Panc1 (cell line): Measurements from ENCODE around the gene CCDC85A. TPM values are rescaled to one million over a fixed set of nuclear protein-coding genes. Genes with fewer than 3 reads are reported as not detected.

Experiments
- ATAC-seq: fragments of 200-7000 bp; cut with Tn5 transposase; 2 replicates; pipeline ENCODE4 v1.9.1; 2020; ENCODE audit warnings: mild to moderate bottlenecking, moderate library complexity
- BruUV-seq: library from RNA; stranded (reverse); fragments of 400-500 nt; replicated peaks from 2 replicates; lab custom pipeline; 2021; lab: Mats Ljungman, UMichigan
- CTCF ChIA-PET: fragments of 300-600 bp; sonication (Branson Sonifier 250); formaldehyde crosslinking; loops from one replicate; lab custom pipeline; 2022; ENCODE audit warnings: antibody characterized with exemption; lab: Charles Lee
- POLR2A ChIA-PET: fragments of 300-600 bp; sonication (Branson Sonifier 250); formaldehyde crosslinking; loops from one replicate; lab custom pipeline; 2022; ENCODE audit warnings: antibody characterized with exemption; lab: Charles Lee
- DNase-seq: peaks from one replicate; pipeline ENCODE4 v3.0.0-alpha.2; 2010; ENCODE audit warnings: low read depth, low spot score
- H3K27ac ChIP-seq: 2 replicates; pipeline ENCODE4 v1.5.1; 2011; ENCODE audit warnings: mild to moderate bottlenecking, low read length, inconsistent platforms
- H3K27me3 ChIP-seq: fragments of 200-500 bp; sonication (Bioruptor generic); 2 replicates; pipeline ENCODE4 v1.6.0; 2014; ENCODE audit warnings: low read length, inconsistent platforms; ENCODE audit not compliant: control insufficient read depth, insufficient read depth
- H3K36me3 ChIP-seq: fragments of 200-500 bp; sonication (Bioruptor generic); 2 replicates; pipeline ENCODE4 v1.5.1; 2014; ENCODE audit warnings: inconsistent platforms, mild to moderate bottlenecking, low read length, moderate library complexity; ENCODE audit not compliant: control insufficient read depth, insufficient read depth
- H3K4me1 ChIP-seq: 2 replicates; pipeline ENCODE4 v1.5.1; 2011; ENCODE audit warnings: inconsistent platforms, mild to moderate bottlenecking, low read length, moderate library complexity; ENCODE audit not compliant: control insufficient read depth, insufficient read depth
- H3K4me3 ChIP-seq, 2 experiments: 2 replicates each; pipeline ENCODE4 v1.5.1; 2011 to 2012; ENCODE audit warnings: low read depth in 2 of 2, low read length in 2 of 2, mild to moderate bottlenecking in 2 of 2, inconsistent platforms in 1 of 2, moderate library complexity in 1 of 2
- H3K9me3 ChIP-seq: fragments of 200-500 bp; sonication (Bioruptor generic); 2 replicates; pipeline ENCODE4 v1.5.1; 2014; ENCODE audit warnings: low read depth, mild to moderate bottlenecking, inconsistent platforms, low read length, moderate library complexity; ENCODE audit not compliant: control insufficient read depth, insufficient read depth
- CTCF ChIP-seq: fragments of 450-650 bp; IDR thresholded peaks from 2 replicates; pipeline ENCODE4 v1.5.1; 2017; ENCODE audit warnings: mild to moderate bottlenecking
- POLR2AphosphoS5 ChIP-seq: IDR thresholded peaks from 2 replicates; pipeline ENCODE4 v1.6.1; 2012; ENCODE audit warnings: mild to moderate bottlenecking, low read depth, low read length, moderate library complexity
- REST ChIP-seq, 2 experiments: IDR thresholded peaks; 2 replicates each; pipeline ENCODE4 v1.6.1; 2011 to 2012; ENCODE audit warnings: low read depth in 2 of 2, control low read depth in 1 of 2, low read length in 1 of 2, mild to moderate bottlenecking in 1 of 2, moderate library complexity in 1 of 2; ENCODE audit not compliant: insufficient read depth in 1 of 2
- SIN3A ChIP-seq: IDR thresholded peaks from 2 replicates; pipeline ENCODE4 v1.6.1; 2012; ENCODE audit warnings: low read depth, mild to moderate bottlenecking, low read length, moderate library complexity, borderline replicate concordance; ENCODE audit not compliant: insufficient read depth
- TCF7L2 ChIP-seq: IDR thresholded peaks from 2 replicates; pipeline ENCODE4 v1.6.1; 2011; ENCODE audit warnings: mild to moderate bottlenecking, low read depth, low read length, inconsistent platforms
- in situ Hi-C: cut with HindIII; loops from 2 replicates; pipeline ENCODE4 v1.10.0; 2016; ENCODE audit warnings: low sequenced_read_pairs, low pct_unique_long_range_greater_than_20kb
- intact Hi-C: fragments of 100-400 bp; cut with micrococcal nuclease; formaldehyde crosslinking; loops from one replicate; pipeline ENCODE4 v1.10.0; 2022; ENCODE audit not compliant: unreplicated experiment
- total RNA-seq: library from RNA; stranded (reverse); gene quantifications from one replicate; pipeline ENCODE4 v1.2.1, GENCODE V29; 2021; ENCODE audit not compliant: unreplicated experiment

Gene CCDC85A
- total RNA-seq, 1 experiment from 2014 or later: 0.05 TPM

DNA sequence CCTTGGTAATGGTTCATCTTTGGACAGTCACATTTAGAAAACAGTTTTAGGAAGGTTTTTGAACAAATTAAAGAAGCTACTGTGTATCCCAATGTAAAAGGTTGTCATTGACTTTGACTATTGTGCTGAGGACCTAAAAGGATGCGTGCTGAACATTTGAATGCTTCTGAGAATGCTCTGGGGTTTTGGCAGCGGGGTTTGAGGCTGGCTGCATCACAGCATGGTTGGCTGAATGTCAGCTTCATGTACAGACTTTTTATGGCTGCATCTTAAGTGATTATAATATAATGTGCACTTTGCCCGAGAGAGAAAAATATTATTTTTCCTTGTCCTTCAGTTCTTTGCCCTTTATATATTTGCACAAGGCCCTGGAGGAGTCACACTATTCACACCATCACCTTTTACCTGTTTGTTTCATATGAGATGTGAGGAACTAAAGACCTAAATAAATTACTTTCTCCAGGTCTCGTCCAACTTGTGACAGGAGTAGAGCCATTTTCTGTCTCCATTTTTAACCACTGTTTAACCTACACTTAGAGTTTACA, 125.9 kb downstream of the CCDC85A start:
- Histone ChIP-seq H3K4me1 (no peaks in the 10 kb centered on the region), H3K27me3 (no peaks in the 10 kb centered on the region), H3K9me3 (no peaks in the 10 kb centered on the region), H3K4me3 (no peak overlapping the region), H3K27ac (no peak overlapping the region), H3K36me3 (no peaks in the 10 kb centered on the region)
- intact Hi-C loops (no loop called here), in situ Hi-C loops (no loop called here)
- POLR2A ChIA-PET: no interaction called here
- TF ChIP-seq SIN3A (no peak), POLR2AphosphoS5 (no peak), REST (IDR thresholded peaks at IDR 0.05; ENCODE audit: insufficient read depth in 1 of 2, low read depth in 2 of 2, low read length in 1 of 2) (no peak), TCF7L2 (no peak), CTCF (no peak)
- CTCF ChIA-PET: no interaction called here
- no TSS peak for BruUV-seq
- ATAC-seq: no peak
- no peak for DNase-seq

GRCh38 chr2:56313500-56313921, 129.7 kb downstream of the CCDC85A start:
- TF ChIP-seq POLR2AphosphoS5: no peak
- no peak for TF ChIP-seq CTCF
- TF ChIP-seq TCF7L2: no peak
- TF ChIP-seq REST (IDR thresholded peaks at IDR 0.05; ENCODE audit: insufficient read depth in 1 of 2, low read depth in 2 of 2, low read length in 1 of 2): no peak
- TF ChIP-seq SIN3A: no peak
- in situ Hi-C loops (no loop called here), intact Hi-C loops (no loop called here)
- BruUV-seq: no TSS peak
- ChIA-PET CTCF (no interaction called here), POLR2A (no interaction called here)
- Histone ChIP-seq H3K4me3 (no peak overlapping the region), H3K27ac (no peak overlapping the region), H3K4me1 (no peaks in the 10 kb centered on the region), H3K36me3 (no peaks in the 10 kb centered on the region), H3K27me3 (no peaks in the 10 kb centered on the region), H3K9me3 (no peaks in the 10 kb centered on the region)
- ATAC-seq: no peak
- DNase-seq: no peak
